GM19372 (cell line): Measurements from ENCODE around the gene TMEM94.
A peak's percentile ranks its signal among the peaks of the same experiment; 100 is the strongest.
"Not testable (repeated sequence)": the region's sequence is repeated elsewhere in the genome, so short reads cannot be mapped to it uniquely, and the experiment has no call there.

ENCODE experiments used
- ATAC-seq: cut with Tn5 transposase; IDR thresholded peaks from one replicate; pipeline ENCODE4 v1.9.1; 2021; ENCODE audit warnings: mild to moderate bottlenecking, low read depth, moderate library complexity; ENCODE audit not compliant: unreplicated experiment

TMEM94 gene

GRCh38 chr17:75442168-75443103 is 14.0 kb upstream of the TMEM94 start:
- ATAC-seq = no peak

- ATAC-seq = no peak
Measured at GRCh38 chr17:75445296-75445695, 11.1 kb upstream of the TMEM94 start.

DNA sequence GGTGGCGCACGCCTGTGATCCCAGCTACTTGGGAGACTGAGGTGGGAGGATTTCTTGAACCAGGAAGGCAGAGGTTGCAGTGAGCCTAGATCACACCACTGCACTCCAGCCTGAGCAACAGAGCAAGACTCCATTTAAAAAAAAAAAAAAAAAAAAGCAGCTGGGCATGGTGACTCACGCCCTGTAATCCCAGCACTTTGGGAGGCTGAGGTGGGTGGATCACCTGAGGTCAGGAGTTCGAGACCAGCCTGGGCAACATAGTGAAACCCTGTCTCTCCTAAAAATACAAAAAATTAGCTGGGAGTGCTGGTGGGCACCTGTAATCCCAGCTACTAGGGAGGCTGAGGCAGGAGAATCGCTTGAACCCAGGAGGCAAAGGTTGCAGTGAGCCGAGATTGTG is 10.5 kb upstream of the TMEM94 start:
- not testable (repeated sequence) for ATAC-seq

DNA sequence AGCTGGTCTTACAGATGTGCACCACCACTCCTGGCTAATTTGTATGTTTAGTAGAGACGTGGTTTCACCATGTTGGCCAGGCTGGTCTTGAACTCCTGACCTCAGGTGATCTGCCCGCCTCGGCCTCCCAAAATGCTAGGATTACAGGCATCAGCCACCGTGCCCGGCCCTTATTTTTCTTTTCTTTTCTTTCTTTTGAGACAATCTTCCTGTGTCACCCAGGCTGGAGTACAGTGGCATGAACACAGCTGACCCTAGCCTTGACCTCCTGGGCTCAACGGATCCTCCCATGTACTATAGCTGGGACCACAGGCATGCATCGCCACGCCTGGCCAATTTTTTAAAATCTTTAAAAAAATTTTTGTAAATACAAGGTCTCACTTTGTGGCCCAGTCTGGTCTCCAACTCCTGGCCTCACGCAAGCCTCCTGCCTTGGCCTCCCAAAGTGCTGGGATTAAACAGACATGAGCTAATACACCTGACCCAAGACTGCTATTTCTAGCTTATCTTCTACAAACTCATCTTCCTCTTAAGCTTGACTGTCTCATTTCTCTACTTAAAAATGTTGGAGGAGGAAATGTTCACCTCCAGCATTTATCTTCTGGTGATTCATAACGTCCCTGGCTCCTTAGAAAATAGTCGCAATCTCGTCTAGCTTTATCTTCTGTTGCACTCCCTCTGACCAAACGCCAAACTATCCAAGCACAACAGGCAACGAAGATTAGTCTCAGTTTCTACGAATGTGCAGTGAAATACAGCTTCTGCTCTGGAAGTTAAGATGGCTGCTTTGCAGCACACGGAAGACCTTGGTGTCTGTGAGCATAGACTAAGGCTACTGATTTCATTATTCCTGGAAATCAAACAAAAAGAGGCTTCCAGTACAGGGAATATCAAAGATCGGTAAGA is 8.2 kb upstream of the TMEM94 start:
- ATAC-seq = no peak

- no peak for ATAC-seq
Measured at GRCh38 chr17:75450270-75450669, 6.2 kb upstream of the TMEM94 start.

GRCh38 chr17:75454193-75454592 is 2.2 kb upstream of the TMEM94 start:
- no peak for ATAC-seq

DNA sequence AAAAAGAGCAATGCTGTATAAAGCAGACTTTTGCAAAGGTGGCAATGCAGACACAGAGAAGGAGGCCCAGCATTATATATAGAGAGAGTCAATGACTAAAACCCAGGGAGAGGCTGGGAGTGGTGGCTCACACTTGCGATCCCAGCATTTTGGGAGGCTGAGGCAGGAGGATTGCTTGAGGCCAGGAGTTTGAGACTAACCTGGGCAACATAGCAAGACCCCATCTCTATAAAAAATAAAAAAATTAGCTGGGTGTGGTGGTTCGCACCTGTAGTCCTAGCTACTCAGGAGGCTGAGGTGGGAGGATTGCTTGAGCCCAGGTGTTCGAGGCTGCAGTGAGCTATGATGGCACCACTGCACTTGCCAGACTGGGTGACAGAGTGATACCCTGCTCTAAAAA is 1.8 kb upstream of the TMEM94 start:
- ATAC-seq = not testable (repeated sequence)

- peak; percentile 14 for ATAC-seq
Measured at GRCh38 chr17:75456039-75456416, 407 bp upstream of the TMEM94 start.

DNA sequence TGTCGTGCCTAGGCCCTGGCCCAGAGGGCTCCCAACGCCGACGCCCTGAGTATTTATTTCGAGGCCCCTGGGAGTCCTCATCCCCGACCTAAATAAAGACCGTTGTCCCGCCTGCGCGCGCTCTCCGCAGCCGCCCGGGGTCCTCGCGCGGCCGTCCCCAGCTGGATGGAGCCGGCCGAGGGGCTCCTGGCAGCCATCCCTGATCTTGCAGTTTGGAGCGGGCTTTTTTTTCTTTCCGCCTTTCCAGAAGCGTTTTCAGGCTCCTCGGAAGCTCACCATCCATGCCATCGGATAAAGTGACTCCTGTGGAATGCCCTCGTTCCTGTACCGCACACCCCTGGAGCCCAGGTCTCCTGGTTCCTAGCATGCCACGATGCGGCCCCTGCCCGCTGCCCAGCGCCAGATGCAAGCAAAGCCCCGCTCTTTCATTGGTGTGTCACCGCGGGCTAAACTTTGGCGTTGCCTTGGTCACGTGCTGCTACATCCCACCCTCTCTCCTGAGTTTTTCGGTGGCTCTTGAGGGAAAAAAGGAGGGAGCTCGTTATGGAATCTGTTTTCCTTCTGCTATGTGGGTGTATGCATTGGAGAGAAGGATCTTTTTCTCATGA is 716 bp downstream of the TMEM94 start:
- no peak for ATAC-seq

- no peak for ATAC-seq
Measured at GRCh38 chr17:75459246-75459589, 2.8 kb downstream of the TMEM94 start.

- no peak for ATAC-seq
Measured at GRCh38 chr17:75459590-75460267, 3.3 kb downstream of the TMEM94 start.

DNA sequence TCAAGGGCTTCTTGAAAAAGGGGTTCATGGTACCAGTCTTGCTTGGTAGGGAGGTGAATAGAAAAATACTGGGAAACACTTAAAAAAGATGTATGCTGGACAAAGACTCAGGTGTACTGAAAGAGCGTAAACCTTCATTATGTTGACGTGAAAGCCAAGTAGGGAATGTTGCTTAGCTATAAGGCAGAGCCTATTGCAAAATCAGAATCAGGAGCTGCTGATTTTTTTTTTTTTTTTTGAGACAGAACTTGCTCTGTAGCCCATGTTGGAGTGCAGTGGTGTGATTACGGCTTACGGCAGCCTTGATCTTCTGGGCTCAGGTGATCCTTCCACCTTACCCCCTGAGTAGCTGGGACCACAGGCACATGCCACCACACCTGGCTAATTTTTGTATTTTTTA is 3.9 kb downstream of the TMEM94 start:
- no peak for ATAC-seq

- no peak for ATAC-seq
Measured at GRCh38 chr17:75463603-75464002, 7.2 kb downstream of the TMEM94 start.

- no peak for ATAC-seq
Measured at GRCh38 chr17:75465039-75465438, 8.6 kb downstream of the TMEM94 start.

- ATAC-seq = no peak
Measured at GRCh38 chr17:75468291-75468754, 11.9 kb downstream of the TMEM94 start.

DNA sequence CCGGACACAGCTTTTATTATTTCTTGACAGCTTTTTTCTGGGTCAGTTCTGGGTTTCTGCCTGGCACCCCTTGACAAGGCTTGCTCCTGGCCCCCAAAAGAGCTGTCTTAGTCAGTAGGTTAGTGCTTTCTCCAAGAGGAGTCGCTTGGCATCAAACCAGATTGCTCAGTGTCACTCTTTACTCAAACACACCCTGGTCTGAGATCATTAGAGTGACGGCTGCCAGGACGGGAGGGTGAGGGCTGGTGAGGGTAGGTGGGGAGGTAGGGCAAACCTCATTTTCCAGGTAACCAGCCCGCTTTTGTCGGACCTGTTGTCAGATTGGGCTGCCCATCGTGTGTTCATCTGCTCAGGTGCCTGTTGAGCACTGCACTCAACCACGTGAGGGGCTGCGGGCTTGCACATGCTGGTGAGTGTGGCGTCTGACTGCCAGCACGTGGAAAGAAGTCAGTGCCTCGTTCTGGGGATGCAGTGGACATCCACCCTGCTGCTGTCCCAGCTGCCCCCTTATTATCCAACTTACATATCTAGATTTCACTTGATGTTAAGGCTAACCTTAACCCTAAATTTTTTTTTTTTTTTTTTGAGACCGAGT is 12.4 kb downstream of the TMEM94 start:
- no peak for ATAC-seq

GRCh38 chr17:75471207-75471606 is 14.8 kb downstream of the TMEM94 start:
- no peak for ATAC-seq

DNA sequence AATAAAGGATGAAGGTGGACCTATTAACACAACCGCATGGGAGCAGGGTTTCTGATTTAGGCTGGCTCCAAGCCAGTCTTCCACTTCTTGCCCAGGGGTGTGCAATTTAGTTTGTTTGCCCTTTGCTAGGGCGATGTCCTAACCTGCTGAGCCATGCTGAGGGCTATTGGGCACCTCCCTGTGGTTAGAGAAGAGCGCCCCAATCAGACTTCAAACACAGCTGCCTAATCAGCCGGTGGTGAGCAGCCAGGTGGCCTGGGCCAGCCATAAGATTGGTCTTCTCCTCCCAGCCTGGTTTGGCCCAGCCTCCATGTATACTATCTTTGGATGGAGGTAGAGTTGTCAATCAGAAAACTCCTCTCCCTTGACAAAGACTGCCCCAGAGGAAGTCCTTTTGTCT is 15.7 kb downstream of the TMEM94 start:
- no peak for ATAC-seq

DNA sequence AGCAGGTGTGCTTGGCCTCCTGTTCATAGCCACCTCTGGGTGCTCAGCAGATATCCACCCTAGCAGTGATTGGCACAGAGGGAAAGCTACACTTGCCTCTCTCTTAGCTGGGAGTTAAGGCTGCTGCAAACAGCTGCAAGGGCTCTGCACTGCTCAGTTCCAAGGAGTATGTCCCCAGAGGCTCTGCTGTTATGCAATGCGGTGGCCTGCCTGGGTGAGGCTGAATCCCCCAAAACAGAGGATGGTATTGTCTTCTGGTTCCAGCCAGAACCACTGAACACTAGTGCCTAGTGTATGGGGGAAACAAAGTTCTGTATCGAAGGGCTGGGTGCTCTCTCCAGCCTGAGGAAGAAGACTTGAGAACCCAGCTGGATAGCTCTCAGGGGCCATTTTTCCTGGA is 16.8 kb downstream of the TMEM94 start:
- ATAC-seq = no peak

DNA sequence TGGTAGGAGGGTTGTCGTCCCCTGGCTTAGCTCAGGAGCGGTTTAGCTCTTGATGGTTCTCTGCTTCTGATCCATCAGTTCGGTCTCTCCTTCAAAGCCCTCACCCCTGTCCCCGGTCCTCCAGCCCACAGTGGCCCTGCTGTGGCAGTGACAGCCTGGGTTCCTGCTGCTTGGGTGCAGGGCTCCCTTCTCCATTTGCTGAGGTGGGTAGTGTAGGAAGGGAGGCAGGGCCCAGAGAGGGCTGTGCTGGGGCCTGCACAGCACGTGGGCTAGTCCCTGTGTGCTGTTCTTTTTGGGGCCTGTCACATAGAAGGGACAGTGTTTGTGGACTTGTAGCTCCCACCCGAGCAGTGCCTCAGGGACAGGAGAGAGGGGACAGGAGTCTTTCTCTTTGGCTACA is 18.3 kb downstream of the TMEM94 start:
- no peak for ATAC-seq
